ENCODE results near the gene INO80B.

DNA sequence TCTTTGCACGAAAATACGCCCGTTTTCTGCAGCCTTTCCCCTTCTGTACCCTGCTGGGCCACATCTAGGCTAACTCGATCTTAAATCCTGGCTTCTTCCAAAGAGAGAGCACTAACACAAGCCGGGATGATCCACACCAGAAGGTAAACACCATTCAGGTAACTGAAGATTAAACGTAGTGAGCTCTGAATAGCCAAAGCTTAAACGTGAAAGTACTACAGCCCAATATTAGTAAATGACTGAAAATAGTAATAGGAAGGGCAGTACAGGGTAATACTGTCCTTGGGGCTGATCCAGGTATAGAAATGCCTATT lies 18.0 kb downstream of the INO80B start:
- TF ChIP-seq, protein P1, sequence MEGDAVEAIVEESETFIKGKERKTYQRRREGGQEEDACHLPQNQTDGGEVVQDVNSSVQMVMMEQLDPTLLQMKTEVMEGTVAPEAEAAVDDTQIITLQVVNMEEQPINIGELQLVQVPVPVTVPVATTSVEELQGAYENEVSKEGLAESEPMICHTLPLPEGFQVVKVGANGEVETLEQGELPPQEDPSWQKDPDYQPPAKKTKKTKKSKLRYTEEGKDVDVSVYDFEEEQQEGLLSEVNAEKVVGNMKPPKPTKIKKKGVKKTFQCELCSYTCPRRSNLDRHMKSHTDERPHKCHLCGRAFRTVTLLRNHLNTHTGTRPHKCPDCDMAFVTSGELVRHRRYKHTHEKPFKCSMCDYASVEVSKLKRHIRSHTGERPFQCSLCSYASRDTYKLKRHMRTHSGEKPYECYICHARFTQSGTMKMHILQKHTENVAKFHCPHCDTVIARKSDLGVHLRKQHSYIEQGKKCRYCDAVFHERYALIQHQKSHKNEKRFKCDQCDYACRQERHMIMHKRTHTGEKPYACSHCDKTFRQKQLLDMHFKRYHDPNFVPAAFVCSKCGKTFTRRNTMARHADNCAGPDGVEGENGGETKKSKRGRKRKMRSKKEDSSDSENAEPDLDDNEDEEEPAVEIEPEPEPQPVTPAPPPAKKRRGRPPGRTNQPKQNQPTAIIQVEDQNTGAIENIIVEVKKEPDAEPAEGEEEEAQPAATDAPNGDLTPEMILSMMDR (IDR thresholded peaks at IDR 0.05) = no peak
- TF ChIP-seq ZFX (IDR thresholded peaks at IDR 0.05; ENCODE audit: borderline replicate concordance) = no peak

Measured in 22Rv1 (cell line).